GM12878 (cell line): ENCODE data around the gene FETUB. TPM values are rescaled to one million over a fixed set of nuclear protein-coding genes. Genes with fewer than 3 reads are reported as not detected.

Source experiments
- ATAC-seq: fragments of 200-7000 bp; cut with Tn5 transposase; 3 replicates; pipeline ENCODE4 v1.9.1; 2020; ENCODE audit warnings: mild to moderate bottlenecking, moderate library complexity
- BruUV-seq: library from RNA; stranded (reverse); fragments of 400-500 nt; replicated peaks from 2 replicates; lab custom pipeline; 2021; lab: Mats Ljungman, UMichigan
- CTCF ChIA-PET: fragments of 300-600 bp; sonication (Branson Sonifier 250); formaldehyde crosslinking; extraction: SDS; loops from one replicate; lab custom pipeline; 2021; ENCODE audit warnings: inconsistent platforms; lab: Yijun Ruan, JAX
- POLR2A ChIA-PET: fragments of 350-600 bp; formaldehyde crosslinking; extraction: SDS; loops from one replicate; lab custom pipeline; 2021; ENCODE audit warnings: inconsistent platforms; lab: Charles Lee
- RAD21 ChIA-PET: fragments of 300-600 bp; sonication (Branson Sonifier 250); formaldehyde crosslinking; loops from one replicate; lab custom pipeline; 2023; ENCODE audit warnings: antibody characterized with exemption; ENCODE audit not compliant: unreplicated experiment; lab: Charles Lee
- SMC1A ChIA-PET: fragments of 300-600 bp; sonication (Branson Sonifier 250); formaldehyde crosslinking; loops from one replicate; lab custom pipeline; 2023; ENCODE audit not compliant: unreplicated experiment, uncharacterized antibody; lab: Charles Lee
- DNase-seq: peaks from one replicate; pipeline ENCODE4 v3.0.0-alpha.2; 2011; ENCODE audit warnings: low read depth, low spot score
- FAIRE-seq: peaks from 3 replicates; lab custom pipeline; 2011; peaks lifted over from hg19 to GRCh38; lab: Jason Lieb, UNC
- H2AFZ ChIP-seq: 2 replicates; pipeline ENCODE4 v1.6.0; 2011; ENCODE audit warnings: low read depth, low read length, control low read depth; ENCODE audit not compliant: control insufficient read depth
- H3K27ac ChIP-seq: 2 replicates; pipeline ENCODE4 v1.5.1; 2011; ENCODE audit warnings: control low read depth; ENCODE audit not compliant: control insufficient read depth, insufficient read depth
- H3K27me3 ChIP-seq, 2 experiments: replicated peaks in 1 of 2; 2 replicates each; pipeline versions ENCODE4 v1.6.0 to v1.6.1; 2011; ENCODE audit warnings: low read length in 1 of 2; ENCODE audit not compliant: control insufficient read depth in 2 of 2, insufficient read depth in 2 of 2
- H3K36me3 ChIP-seq, 2 experiments: 2 replicates each; pipeline ENCODE4 v1.5.1; 2011; ENCODE audit warnings: low read length in 1 of 2; ENCODE audit not compliant: control insufficient read depth in 2 of 2, insufficient read depth in 2 of 2
- H3K4me1 ChIP-seq: 2 replicates; pipeline ENCODE4 v1.6.1; 2011; ENCODE audit warnings: mild to moderate bottlenecking, low read length, moderate library complexity, mixed read lengths; ENCODE audit not compliant: control insufficient read depth, insufficient read depth
- H3K4me2 ChIP-seq: 2 replicates; pipeline ENCODE4 v1.6.0; 2011; ENCODE audit warnings: control low read depth; ENCODE audit not compliant: control insufficient read depth, insufficient read depth
- H3K4me3 ChIP-seq: fragments of 200-600 bp; sonication (generic); 2 replicates; pipeline ENCODE4 v1.5.1; 2016
- H3K79me2 ChIP-seq: 2 replicates; pipeline ENCODE4 v1.6.0; 2011; ENCODE audit warnings: low read length; ENCODE audit not compliant: control insufficient read depth, insufficient read depth
- H3K9ac ChIP-seq: 2 replicates; pipeline ENCODE4 v1.8.0; 2011; ENCODE audit warnings: low read length, control low read depth, mixed read lengths; ENCODE audit not compliant: control insufficient read depth, insufficient read depth
- H3K9me3 ChIP-seq: replicated peaks from 3 replicates; pipeline ENCODE4 v1.5.1; 2011; ENCODE audit warnings: mild to moderate bottlenecking, low read length; ENCODE audit not compliant: control insufficient read depth, insufficient read depth
- H4K20me1 ChIP-seq: 2 replicates; pipeline ENCODE4 v1.6.0; 2011; ENCODE audit not compliant: control insufficient read depth, insufficient read depth
- BRCA1 ChIP-seq: IDR thresholded peaks from 2 replicates; pipeline ENCODE4 v1.6.1; 2011; ENCODE audit warnings: low read depth, low read length, improper control_type of control experiment
- CBFB ChIP-seq: IDR thresholded peaks from 2 replicates; pipeline ENCODE4 v1.6.1; 2016; ENCODE audit warnings: antibody characterized with exemption, low read depth
- CHD4 ChIP-seq: fragments of 200-600 bp; sonication (generic); IDR thresholded peaks from 2 replicates; pipeline ENCODE4 v1.6.1; 2016; ENCODE audit warnings: mild to moderate bottlenecking
- CREM ChIP-seq: IDR thresholded peaks from 2 replicates; pipeline ENCODE4 v1.6.1; 2014; ENCODE audit warnings: antibody characterized with exemption, low read depth
- DPF2 ChIP-seq: fragments of 450-650 bp; IDR thresholded peaks from 2 replicates; pipeline ENCODE4 v1.6.1; 2017; ENCODE audit warnings: mild to moderate bottlenecking
- IKZF2 ChIP-seq, 2 experiments: fragments of 450-650 bp; IDR thresholded peaks; 2 replicates each; pipeline ENCODE4 v1.6.1; 2017; ENCODE audit warnings: mild to moderate bottlenecking in 2 of 2, moderate library complexity in 2 of 2
- KDM1A ChIP-seq: fragments of 200-600 bp; sonication (generic); IDR thresholded peaks from 2 replicates; pipeline ENCODE4 v1.6.1; 2016; ENCODE audit warnings: borderline replicate concordance
- KLF5 ChIP-seq: fragments of 450-650 bp; IDR thresholded peaks from 2 replicates; pipeline ENCODE4 v1.6.1; 2014; ENCODE audit warnings: mild to moderate bottlenecking; ENCODE audit not compliant: partially characterized antibody
- MTA3 ChIP-seq: IDR thresholded peaks from 2 replicates; pipeline ENCODE4 v1.6.1; 2012; ENCODE audit warnings: low read length, inconsistent platforms, borderline replicate concordance
- MYC ChIP-seq: IDR thresholded peaks from 2 replicates; pipeline ENCODE4 v1.6.1; 2011; ENCODE audit warnings: mild to moderate bottlenecking, low read length, moderate library complexity, inconsistent platforms; ENCODE audit not compliant: insufficient read depth, insufficient replicate concordance, insufficient read length, severe bottlenecking
- PAX5 ChIP-seq: IDR thresholded peaks from 2 replicates; pipeline ENCODE4 v1.6.1; 2011; ENCODE audit warnings: low read depth, low read length, borderline replicate concordance
- POU2F2 ChIP-seq: IDR thresholded peaks from 3 replicates; pipeline ENCODE4 v1.6.1; 2011; ENCODE audit warnings: low read depth, mild to moderate bottlenecking, low read length, borderline replicate concordance
- RBBP5 ChIP-seq: fragments of 200-600 bp; sonication (generic); conservative IDR thresholded peaks from 2 replicates; pipeline ENCODE4 v1.6.1; 2016
- SMARCA5 ChIP-seq: fragments of 450-650 bp; IDR thresholded peaks from 2 replicates; pipeline ENCODE4 v1.6.1; 2017; ENCODE audit warnings: mild to moderate bottlenecking
- TCF7 ChIP-seq: IDR thresholded peaks from 2 replicates; pipeline ENCODE4 v1.6.1; 2014; ENCODE audit warnings: antibody characterized with exemption, borderline replicate concordance
- WGBS: methylation state at CpG from one replicate; pipeline ENCODE4 v1.1.6; 2016; ENCODE audit warnings: low lambda C conversion rate; ENCODE audit not compliant: insufficient replicate concordance, insufficient coverage; ENCODE audit errors: missing lambda C conversion rate; 5-methylcytosine and 5-hydroxymethylcytosine counted together
- in situ Hi-C: fragments of 300-500 bp; cut with MboI; formaldehyde crosslinking; loops from 9 replicates; pipeline ENCODE4 v1.14.3; 2018; ENCODE audit warnings: mixed read lengths
- intact Hi-C: fragments of 100-400 bp; cut with micrococcal nuclease; formaldehyde crosslinking; loops from one replicate; pipeline ENCODE4 v1.14.2; 2022; ENCODE audit not compliant: unreplicated experiment
- polyA plus RNA-seq, 11 experiments: library from polyadenylated mRNA; depleted of rRNA in 4 of 11; unstranded in 6 of 11; stranded (reverse) in 5 of 11; fragments of >200 nt; fragmentation: Nextera tagmentation in 4 of 11; fragmentation: Illumina TruSeq in 1 of 11; extraction: Ambion mirVana in 4 of 11; extraction: Trizol in 1 of 11; gene quantifications; 1 replicate in 1 of 11; 2 replicates in 10 of 11; pipeline versions ENCODE4 v1.2.1 to v1.2.3, GENCODE V29; 2011 to 2016; ENCODE audit warnings: inconsistent platforms in 2 of 11, missing spikeins in 2 of 11, low read depth in 1 of 11
- total RNA-seq, 4 experiments: library from RNA; depleted of rRNA in 3 of 4; stranded (reverse); fragments of >200 nt in 3 of 4; fragmentation: Illumina TruSeq in 1 of 4; extraction: Trizol in 1 of 4; gene quantifications; 2 replicates each; pipeline versions ENCODE4 v1.2.1 to v1.2.3, GENCODE V29; 2013 to 2021
- TF ChIP-seq, protein P1 (sequence below): fragments of 450-650 bp; IDR thresholded peaks from 2 replicates; pipeline ENCODE4 v1.6.1; 2016; ENCODE audit warnings: mild to moderate bottlenecking
- TF ChIP-seq, protein P2 (sequence below): fragments of 450-650 bp; IDR thresholded peaks from 2 replicates; pipeline ENCODE4 v1.6.1; 2014; ENCODE audit warnings: mild to moderate bottlenecking
- TF ChIP-seq, protein P3 (sequence below): IDR thresholded peaks from 2 replicates; pipeline ENCODE4 v1.6.1; 2011; ENCODE audit warnings: mild to moderate bottlenecking, low read depth, low read length, moderate library complexity; ENCODE audit not compliant: insufficient replicate concordance
- TF ChIP-seq, protein P4 (sequence below): fragments of 450-650 bp; formaldehyde crosslinking; IDR thresholded peaks from 2 replicates; pipeline ENCODE4 v1.5.0; 2022; ENCODE audit warnings: mild to moderate bottlenecking, missing genetic modification characterization

FETUB gene
- total and polyA plus RNA-seq, 10 of the 15 experiments (the other 5 are each of a cell fraction or from before 2014, with no cell fraction given) = not detected

DNA sequence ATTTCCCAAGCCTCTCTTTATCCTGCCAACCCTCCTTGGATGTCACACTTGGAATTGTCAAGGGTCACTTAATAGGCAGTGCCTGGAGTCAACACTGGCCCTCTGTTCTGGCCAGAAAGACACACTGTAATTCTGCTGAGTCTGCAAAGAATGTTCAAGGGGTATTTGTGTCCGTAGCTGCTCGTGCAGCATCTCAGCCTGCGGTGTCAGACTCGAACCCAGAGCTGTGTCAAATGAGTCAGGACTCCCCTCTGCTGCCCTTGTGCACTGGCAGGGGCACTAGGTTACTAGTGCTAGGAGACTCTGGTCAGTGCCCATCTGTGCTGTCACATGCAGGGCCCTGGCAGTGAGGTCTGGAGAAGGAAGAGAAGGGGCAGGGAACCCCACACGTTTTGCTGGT is 28.1 kb upstream of the FETUB start:
- Histone ChIP-seq H3K36me3 (no peaks in the 10 kb centered on the region), H3K4me1 (peaks cover 7% of the 10 kb centered on the region), H3K79me2 (no peaks in the 10 kb centered on the region), H3K4me3 (no peak overlapping the region), H3K9ac (no peak overlapping the region), H3K27ac (no peak overlapping the region), H4K20me1 (no peaks in the 10 kb centered on the region), H3K27me3 (peaks cover 2 to 3% of the 10 kb centered on the region in 2 experiments; a peak in 3 of 4 replicates), H2AFZ (no peak overlapping the region), H3K4me2 (no peak overlapping the region), H3K9me3 (no peaks in the 10 kb centered on the region)
- SMC1A ChIA-PET = interaction anchor here (0.6 kb wide), 1 partner anchor 475 kb away, joined by 3 read pairs; no protein-coding TSS in a partner anchor
- in situ Hi-C loops = no loop called here
- RAD21 ChIA-PET = interaction anchor here (0.9 kb wide), 1 partner anchor 553 kb away, joined by 3 read pairs; no protein-coding TSS in a partner anchor
- POLR2A ChIA-PET = interaction anchor here (0.6 kb wide), 1 partner anchor 588 kb away, joined by 3 read pairs; no protein-coding TSS in a partner anchor
- intact Hi-C loops = loop anchor here (10.0 kb wide), 1 partner anchor 553 kb away; no protein-coding TSS in a partner anchor
- WGBS = 8% methylated on average over 5 of the region's 5 CpGs
- no peak for FAIRE-seq
- CTCF ChIA-PET = interaction anchor here (0.8 to 7.7 kb wide), 3 partner anchors 10 to 352 kb away, joined by 4 to 183 read pairs (median 36); no protein-coding TSS in a partner anchor
- BruUV-seq = no TSS peak
- no peak for ATAC-seq
- no peak for DNase-seq
- TF ChIP-seq DPF2 = no peak
- no peak for TF ChIP-seq CBFB
- TF ChIP-seq, protein P1, sequence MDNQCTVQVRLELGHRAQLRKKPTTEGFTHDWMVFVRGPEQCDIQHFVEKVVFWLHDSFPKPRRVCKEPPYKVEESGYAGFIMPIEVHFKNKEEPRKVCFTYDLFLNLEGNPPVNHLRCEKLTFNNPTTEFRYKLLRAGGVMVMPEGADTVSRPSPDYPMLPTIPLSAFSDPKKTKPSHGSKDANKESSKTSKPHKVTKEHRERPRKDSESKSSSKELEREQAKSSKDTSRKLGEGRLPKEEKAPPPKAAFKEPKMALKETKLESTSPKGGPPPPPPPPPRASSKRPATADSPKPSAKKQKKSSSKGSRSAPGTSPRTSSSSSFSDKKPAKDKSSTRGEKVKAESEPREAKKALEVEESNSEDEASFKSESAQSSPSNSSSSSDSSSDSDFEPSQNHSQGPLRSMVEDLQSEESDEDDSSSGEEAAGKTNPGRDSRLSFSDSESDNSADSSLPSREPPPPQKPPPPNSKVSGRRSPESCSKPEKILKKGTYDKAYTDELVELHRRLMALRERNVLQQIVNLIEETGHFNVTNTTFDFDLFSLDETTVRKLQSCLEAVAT = no peak
- no peak for TF ChIP-seq IKZF2 (IDR thresholded peaks at IDR 0.05)
- TF ChIP-seq SMARCA5 = no peak
- TF ChIP-seq POU2F2 = no peak
- no peak for TF ChIP-seq KLF5
- TF ChIP-seq, protein P2, sequence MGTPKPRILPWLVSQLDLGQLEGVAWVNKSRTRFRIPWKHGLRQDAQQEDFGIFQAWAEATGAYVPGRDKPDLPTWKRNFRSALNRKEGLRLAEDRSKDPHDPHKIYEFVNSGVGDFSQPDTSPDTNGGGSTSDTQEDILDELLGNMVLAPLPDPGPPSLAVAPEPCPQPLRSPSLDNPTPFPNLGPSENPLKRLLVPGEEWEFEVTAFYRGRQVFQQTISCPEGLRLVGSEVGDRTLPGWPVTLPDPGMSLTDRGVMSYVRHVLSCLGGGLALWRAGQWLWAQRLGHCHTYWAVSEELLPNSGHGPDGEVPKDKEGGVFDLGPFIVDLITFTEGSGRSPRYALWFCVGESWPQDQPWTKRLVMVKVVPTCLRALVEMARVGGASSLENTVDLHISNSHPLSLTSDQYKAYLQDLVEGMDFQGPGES = no peak
- no peak for TF ChIP-seq PAX5
- TF ChIP-seq KDM1A = no peak
- TF ChIP-seq BRCA1 = no peak
- TF ChIP-seq RBBP5 = no peak
- TF ChIP-seq, protein P3, sequence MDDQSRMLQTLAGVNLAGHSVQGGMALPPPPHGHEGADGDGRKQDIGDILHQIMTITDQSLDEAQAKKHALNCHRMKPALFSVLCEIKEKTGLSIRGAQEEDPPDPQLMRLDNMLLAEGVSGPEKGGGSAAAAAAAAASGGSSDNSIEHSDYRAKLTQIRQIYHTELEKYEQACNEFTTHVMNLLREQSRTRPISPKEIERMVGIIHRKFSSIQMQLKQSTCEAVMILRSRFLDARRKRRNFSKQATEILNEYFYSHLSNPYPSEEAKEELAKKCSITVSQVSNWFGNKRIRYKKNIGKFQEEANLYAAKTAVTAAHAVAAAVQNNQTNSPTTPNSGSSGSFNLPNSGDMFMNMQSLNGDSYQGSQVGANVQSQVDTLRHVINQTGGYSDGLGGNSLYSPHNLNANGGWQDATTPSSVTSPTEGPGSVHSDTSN = no peak
- TF ChIP-seq MYC = no peak
- TF ChIP-seq MTA3 = no peak
- no peak for TF ChIP-seq CHD4
- no peak for TF ChIP-seq CREM
- TF ChIP-seq, protein P4, sequence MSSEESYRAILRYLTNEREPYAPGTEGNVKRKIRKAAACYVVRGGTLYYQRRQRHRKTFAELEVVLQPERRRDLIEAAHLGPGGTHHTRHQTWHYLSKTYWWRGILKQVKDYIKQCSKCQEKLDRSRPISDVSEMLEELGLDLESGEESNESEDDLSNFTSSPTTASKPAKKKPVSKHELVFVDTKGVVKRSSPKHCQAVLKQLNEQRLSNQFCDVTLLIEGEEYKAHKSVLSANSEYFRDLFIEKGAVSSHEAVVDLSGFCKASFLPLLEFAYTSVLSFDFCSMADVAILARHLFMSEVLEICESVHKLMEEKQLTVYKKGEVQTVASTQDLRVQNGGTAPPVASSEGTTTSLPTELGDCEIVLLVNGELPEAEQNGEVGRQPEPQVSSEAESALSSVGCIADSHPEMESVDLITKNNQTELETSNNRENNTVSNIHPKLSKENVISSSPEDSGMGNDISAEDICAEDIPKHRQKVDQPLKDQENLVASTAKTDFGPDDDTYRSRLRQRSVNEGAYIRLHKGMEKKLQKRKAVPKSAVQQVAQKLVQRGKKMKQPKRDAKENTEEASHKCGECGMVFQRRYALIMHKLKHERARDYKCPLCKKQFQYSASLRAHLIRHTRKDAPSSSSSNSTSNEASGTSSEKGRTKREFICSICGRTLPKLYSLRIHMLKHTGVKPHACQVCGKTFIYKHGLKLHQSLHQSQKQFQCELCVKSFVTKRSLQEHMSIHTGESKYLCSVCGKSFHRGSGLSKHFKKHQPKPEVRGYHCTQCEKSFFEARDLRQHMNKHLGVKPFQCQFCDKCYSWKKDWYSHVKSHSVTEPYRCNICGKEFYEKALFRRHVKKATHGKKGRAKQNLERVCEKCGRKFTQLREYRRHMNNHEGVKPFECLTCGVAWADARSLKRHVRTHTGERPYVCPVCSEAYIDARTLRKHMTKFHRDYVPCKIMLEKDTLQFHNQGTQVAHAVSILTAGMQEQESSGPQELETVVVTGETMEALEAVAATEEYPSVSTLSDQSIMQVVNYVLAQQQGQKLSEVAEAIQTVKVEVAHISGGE (CRISPR knock-in tag) = no peak
- no peak for TF ChIP-seq TCF7
